Tibial nerve (tissue), 4 donors: ENCODE data around the gene CLK3. TPM values are rescaled to one million over a fixed set of nuclear protein-coding genes. Genes with fewer than 3 reads are reported as not detected.
A peak's percentile ranks its signal among the peaks of the same experiment; 100 is the strongest.
"Not testable (repeated sequence)": the region's sequence is repeated elsewhere in the genome, so short reads cannot be mapped to it uniquely, and the experiment has no call there.

Source experiments
- DNase-seq, 2 donors: peaks; one replicate each; pipeline ENCODE4 v3.0.0-alpha.2; 2019; ENCODE audit warnings: low spot score in 2 of 2
- H3K27ac ChIP-seq, 4 donors: fragments of 200-600 bp; sonication (generic) in 3 of 4; one replicate each; pipeline ENCODE4 v1.5.1; 2017 to 2019; ENCODE audit warnings: mild to moderate bottlenecking in 1 of 4
- H3K27me3 ChIP-seq, 2 donors: fragments of 200-600 bp; sonication (generic) in 1 of 2; one replicate each; pipeline versions ENCODE4 v1.5.1 to v1.6.0; 2017 to 2019
- H3K36me3 ChIP-seq, 3 donors: fragments of 200-600 bp; sonication (generic); one replicate each; pipeline ENCODE4 v1.5.1; 2018 to 2019
- H3K4me1 ChIP-seq, 4 donors: fragments of 200-600 bp; sonication (generic) in 3 of 4; one replicate each; pipeline ENCODE4 v1.5.1; 2017 to 2019
- H3K4me3 ChIP-seq, 4 donors: fragments of 200-600 bp; sonication (generic) in 3 of 4; one replicate each; pipeline ENCODE4 v1.5.1; 2017 to 2019; ENCODE audit warnings: mild to moderate bottlenecking in 1 of 4, moderate library complexity in 1 of 4
- H3K9me3 ChIP-seq, 4 donors: fragments of 200-600 bp; sonication (generic) in 3 of 4; one replicate each; pipeline ENCODE4 v1.5.1; 2017 to 2019
- CTCF ChIP-seq, 5 experiments: fragments of 200-600 bp in 3 of 5; fragments of 450-650 bp in 2 of 5; sonication (generic) in 3 of 5; IDR thresholded peaks; one replicate each; pipeline ENCODE4 v1.5.1; 2016 to 2019; ENCODE audit warnings: antibody characterized with exemption in 5 of 5, mild to moderate bottlenecking in 3 of 5, moderate library complexity in 2 of 5
- EP300 ChIP-seq, 2 donors: sonication (generic); formaldehyde crosslinking; IDR thresholded peaks; one replicate each; pipeline ENCODE4 v1.6.1; 2017; ENCODE audit warnings: antibody characterized with exemption in 2 of 2, mild to moderate bottlenecking in 1 of 2
- POLR2A ChIP-seq, 2 donors: fragments of 450-650 bp; IDR thresholded peaks; one replicate each; pipeline ENCODE4 v1.6.1; 2017; ENCODE audit warnings: antibody characterized with exemption in 2 of 2, mild to moderate bottlenecking in 2 of 2, moderate library complexity in 2 of 2
- WGBS, 2 donors: methylation state at CpG; one replicate each; pipeline ENCODE4 v1.1.5; 2018; 5-methylcytosine and 5-hydroxymethylcytosine counted together
- total RNA-seq, 4 donors: library from RNA; depleted of rRNA; stranded (reverse); fragments of >200 nt; gene quantifications; one replicate each; pipeline ENCODE4 v1.1.0, GENCODE V29; 2016

Gene CLK3
- total RNA-seq, 4 donors from 2014 or later = 130 to 181 (median 138) TPM

GRCh38 chr15:74594455-74594854 is 21.2 kb upstream of the CLK3 start:
- 93 to 94% methylated on average over 4 of the region's 4 CpGs for WGBS, 2 donors
- no peak for DNase-seq
- H3K9me3 ChIP-seq = no peaks in the 10 kb centered on the region
- H3K36me3 ChIP-seq = peaks cover 0 to 61% (median 0%) of the 10 kb centered on the region in 3 donors
- no peak overlapping the region for H3K4me3 ChIP-seq
- peaks cover 0 to 15% (median 5%) of the 10 kb centered on the region in 4 donors for H3K4me1 ChIP-seq
- no peaks in the 10 kb centered on the region for H3K27me3 ChIP-seq
- no peak overlapping the region for H3K27ac ChIP-seq
- TF ChIP-seq POLR2A (IDR thresholded peaks at IDR 0.05) = no peak
- TF ChIP-seq EP300 (IDR thresholded peaks at IDR 0.05) = no peak
- TF ChIP-seq CTCF (IDR thresholded peaks at IDR 0.05) = no peak

GRCh38 chr15:74595271-74595670 is 20.4 kb upstream of the CLK3 start:
- DNase-seq = no peak
- Histone ChIP-seq H3K27me3 (no peaks in the 10 kb centered on the region), H3K9me3 (no peaks in the 10 kb centered on the region), H3K4me3 (no peak overlapping the region), H3K4me1 (peaks cover 0 to 18% (median 6%) of the 10 kb centered on the region in 4 donors), H3K27ac (no peak overlapping the region), H3K36me3 (peaks cover 0 to 54% (median 0%) of the 10 kb centered on the region in 3 donors)
- WGBS, 2 donors = 94 to 97% methylated on average over 5 of the region's 5 CpGs
- TF ChIP-seq EP300 (IDR thresholded peaks at IDR 0.05) (no peak), CTCF (IDR thresholded peaks at IDR 0.05) (no peak), POLR2A (IDR thresholded peaks at IDR 0.05) (no peak)

GRCh38 chr15:74596736-74597135 is 18.9 kb upstream of the CLK3 start:
- not testable (repeated sequence) for DNase-seq, H3K9me3 ChIP-seq, H3K27ac ChIP-seq, H3K27me3 ChIP-seq, H3K4me3 ChIP-seq
- Histone ChIP-seq H3K4me1 (peaks cover 0 to 23% (median 6%) of the 10 kb centered on the region in 4 donors), H3K36me3 (peaks cover 0 to 41% (median 0%) of the 10 kb centered on the region in 3 donors)
- WGBS, 2 donors = 69 to 72% methylated on average over 11 of the region's 11 CpGs

- H3K27me3 ChIP-seq, DNase-seq, H3K27ac ChIP-seq, H3K9me3 ChIP-seq, H3K4me3 ChIP-seq: not testable (repeated sequence)
- WGBS, 2 donors = 70 to 77% methylated on average over 13 to 15 of the region's 16 CpGs
- peaks cover 0 to 36% (median 0%) of the 10 kb centered on the region in 3 donors for H3K36me3 ChIP-seq
- H3K4me1 ChIP-seq = peaks cover 0 to 26% (median 6%) of the 10 kb centered on the region in 4 donors
These were observed 18.4 kb upstream of the CLK3 start for GRCh38 chr15:74597146-74597705.

- DNase-seq = peak; percentile 92 to 97
- Histone ChIP-seq H3K27ac (peak overlapping the region; percentile 53 to 88 (median 87)), H3K4me3 (peak overlapping the region; percentile 34 to 76 (median 62)), H3K36me3 (peaks cover 0 to 25% (median 0%) of the 10 kb centered on the region in 3 donors), H3K9me3 (no peaks in the 10 kb centered on the region), H3K27me3 (no peaks in the 10 kb centered on the region), H3K4me1 (peaks cover 0 to 31% (median 6%) of the 10 kb centered on the region in 4 donors)
- WGBS, 2 donors = 3 to 6% methylated on average over 26 of the region's 26 CpGs
- TF ChIP-seq EP300 (IDR thresholded peaks at IDR 0.05) = peak; percentile 61 to 93
- TF ChIP-seq CTCF (IDR thresholded peaks at IDR 0.05) = peak in 1 of 5 experiments; percentile 22
- TF ChIP-seq POLR2A (IDR thresholded peaks at IDR 0.05) = peak in 1 of 2 donors; percentile 87
These were observed 17.4 kb upstream of the CLK3 start for GRCh38 chr15:74598126-74598842.

- Histone ChIP-seq H3K4me3 (peak overlapping the region; percentile 34 to 76 (median 62)), H3K27ac (peak overlapping the region; percentile 53 to 88 (median 87)), H3K9me3 (no peaks in the 10 kb centered on the region), H3K4me1 (peaks cover 0 to 31% (median 6%) of the 10 kb centered on the region in 4 donors), H3K27me3 (no peaks in the 10 kb centered on the region), H3K36me3 (peaks cover 0 to 16% (median 0%) of the 10 kb centered on the region in 3 donors)
- TF ChIP-seq POLR2A (IDR thresholded peaks at IDR 0.05) = no peak
- no peak for TF ChIP-seq EP300 (IDR thresholded peaks at IDR 0.05)
- TF ChIP-seq CTCF (IDR thresholded peaks at IDR 0.05) = no peak
- DNase-seq = no peak
- 68 to 70% methylated on average over 15 of the region's 15 CpGs for WGBS, 2 donors
These were observed 16.5 kb upstream of the CLK3 start for GRCh38 chr15:74599156-74599555.
